Neural cell (in vitro differentiated cells): Measurements from ENCODE around the gene EML4.

ENCODE experiments used
- EP300 ChIP-seq: fragments of 450-650 bp; conservative IDR thresholded peaks from 2 replicates; pipeline ENCODE4 v1.6.1; 2014; ENCODE audit warnings: antibody characterized with exemption, mild to moderate bottlenecking, moderate library complexity; ENCODE audit not compliant: poor library complexity, severe bottlenecking
- EZH2 ChIP-seq: fragments of 200-600, 300-800 bp; shearing (Covaris generic), sonication (generic); IDR thresholded peaks from 2 replicates; pipeline ENCODE4 v1.6.1; 2014; ENCODE audit warnings: antibody characterized with exemption, low read length, borderline replicate concordance, mild to moderate bottlenecking; ENCODE audit not compliant: insufficient read depth, poor library complexity, severe bottlenecking
- MXI1 ChIP-seq: fragments of 450-650 bp; conservative IDR thresholded peaks from 2 replicates; pipeline ENCODE4 v1.6.1; 2014; ENCODE audit warnings: antibody characterized with exemption, mild to moderate bottlenecking; ENCODE audit not compliant: poor library complexity, severe bottlenecking
- POLR2AphosphoS5 ChIP-seq: IDR thresholded peaks from 2 replicates; pipeline ENCODE4 v1.6.1; 2012
- RAD21 ChIP-seq: fragments of 450-650 bp; conservative IDR thresholded peaks from 2 replicates; pipeline ENCODE4 v1.6.1; 2014; ENCODE audit warnings: antibody characterized with exemption, mild to moderate bottlenecking, moderate library complexity
- TAF1 ChIP-seq: IDR thresholded peaks from 2 replicates; pipeline ENCODE4 v1.6.1; 2012; ENCODE audit warnings: low read depth
- TF ChIP-seq, protein P1 (sequence below): fragments of 450-650 bp; IDR thresholded peaks from 2 replicates; pipeline ENCODE4 v1.5.1; 2014; ENCODE audit warnings: antibody characterized with exemption, mild to moderate bottlenecking, moderate library complexity; ENCODE audit not compliant: poor library complexity, severe bottlenecking
- TF ChIP-seq, protein P2 (sequence below): IDR thresholded peaks from 2 replicates; pipeline ENCODE4 v1.6.1; 2012; ENCODE audit warnings: borderline replicate concordance

DNA sequence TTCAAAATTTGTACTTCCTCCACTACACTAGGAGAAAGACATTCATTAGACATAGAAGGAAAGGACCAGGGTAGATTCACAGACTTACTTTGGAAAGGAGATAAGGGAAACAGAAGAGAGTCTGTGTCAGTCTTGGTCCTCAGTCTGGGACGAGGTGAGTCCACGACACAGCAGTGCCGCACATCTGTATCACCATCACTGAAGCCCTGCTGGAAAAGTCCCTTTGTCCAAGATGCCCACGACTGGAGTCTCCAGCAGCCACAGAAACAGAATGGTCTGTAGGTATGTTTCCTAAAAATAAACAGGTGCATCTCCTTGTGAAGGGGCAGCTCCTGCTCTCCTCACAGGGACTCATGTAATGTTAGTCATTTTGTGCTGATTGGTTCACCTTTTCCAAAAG lies 164.4 kb downstream of the EML4 start:
- TF ChIP-seq, protein P1, sequence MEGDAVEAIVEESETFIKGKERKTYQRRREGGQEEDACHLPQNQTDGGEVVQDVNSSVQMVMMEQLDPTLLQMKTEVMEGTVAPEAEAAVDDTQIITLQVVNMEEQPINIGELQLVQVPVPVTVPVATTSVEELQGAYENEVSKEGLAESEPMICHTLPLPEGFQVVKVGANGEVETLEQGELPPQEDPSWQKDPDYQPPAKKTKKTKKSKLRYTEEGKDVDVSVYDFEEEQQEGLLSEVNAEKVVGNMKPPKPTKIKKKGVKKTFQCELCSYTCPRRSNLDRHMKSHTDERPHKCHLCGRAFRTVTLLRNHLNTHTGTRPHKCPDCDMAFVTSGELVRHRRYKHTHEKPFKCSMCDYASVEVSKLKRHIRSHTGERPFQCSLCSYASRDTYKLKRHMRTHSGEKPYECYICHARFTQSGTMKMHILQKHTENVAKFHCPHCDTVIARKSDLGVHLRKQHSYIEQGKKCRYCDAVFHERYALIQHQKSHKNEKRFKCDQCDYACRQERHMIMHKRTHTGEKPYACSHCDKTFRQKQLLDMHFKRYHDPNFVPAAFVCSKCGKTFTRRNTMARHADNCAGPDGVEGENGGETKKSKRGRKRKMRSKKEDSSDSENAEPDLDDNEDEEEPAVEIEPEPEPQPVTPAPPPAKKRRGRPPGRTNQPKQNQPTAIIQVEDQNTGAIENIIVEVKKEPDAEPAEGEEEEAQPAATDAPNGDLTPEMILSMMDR: no peak
- TF ChIP-seq, protein P2, sequence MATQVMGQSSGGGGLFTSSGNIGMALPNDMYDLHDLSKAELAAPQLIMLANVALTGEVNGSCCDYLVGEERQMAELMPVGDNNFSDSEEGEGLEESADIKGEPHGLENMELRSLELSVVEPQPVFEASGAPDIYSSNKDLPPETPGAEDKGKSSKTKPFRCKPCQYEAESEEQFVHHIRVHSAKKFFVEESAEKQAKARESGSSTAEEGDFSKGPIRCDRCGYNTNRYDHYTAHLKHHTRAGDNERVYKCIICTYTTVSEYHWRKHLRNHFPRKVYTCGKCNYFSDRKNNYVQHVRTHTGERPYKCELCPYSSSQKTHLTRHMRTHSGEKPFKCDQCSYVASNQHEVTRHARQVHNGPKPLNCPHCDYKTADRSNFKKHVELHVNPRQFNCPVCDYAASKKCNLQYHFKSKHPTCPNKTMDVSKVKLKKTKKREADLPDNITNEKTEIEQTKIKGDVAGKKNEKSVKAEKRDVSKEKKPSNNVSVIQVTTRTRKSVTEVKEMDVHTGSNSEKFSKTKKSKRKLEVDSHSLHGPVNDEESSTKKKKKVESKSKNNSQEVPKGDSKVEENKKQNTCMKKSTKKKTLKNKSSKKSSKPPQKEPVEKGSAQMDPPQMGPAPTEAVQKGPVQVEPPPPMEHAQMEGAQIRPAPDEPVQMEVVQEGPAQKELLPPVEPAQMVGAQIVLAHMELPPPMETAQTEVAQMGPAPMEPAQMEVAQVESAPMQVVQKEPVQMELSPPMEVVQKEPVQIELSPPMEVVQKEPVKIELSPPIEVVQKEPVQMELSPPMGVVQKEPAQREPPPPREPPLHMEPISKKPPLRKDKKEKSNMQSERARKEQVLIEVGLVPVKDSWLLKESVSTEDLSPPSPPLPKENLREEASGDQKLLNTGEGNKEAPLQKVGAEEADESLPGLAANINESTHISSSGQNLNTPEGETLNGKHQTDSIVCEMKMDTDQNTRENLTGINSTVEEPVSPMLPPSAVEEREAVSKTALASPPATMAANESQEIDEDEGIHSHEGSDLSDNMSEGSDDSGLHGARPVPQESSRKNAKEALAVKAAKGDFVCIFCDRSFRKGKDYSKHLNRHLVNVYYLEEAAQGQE: no peak
- TF ChIP-seq POLR2AphosphoS5 (no peak), EZH2 (no peak), MXI1 (no peak), RAD21 (no peak), EP300 (no peak), TAF1 (no peak)
